Activated naive CD4-positive, alpha-beta T cell treated with anti-CD3 and anti-CD28 coated beads, Interleukin-2, amount 50 U/mL, for 24 hours (primary cell): ENCODE data around the gene ABR.
A peak's percentile ranks its signal among the peaks of the same experiment; 100 is the strongest.

Experiments
- H3K27ac Mint-ChIP-seq: one replicate; pipeline ENCODE4 v1.8.0; 2021; ENCODE audit warnings: mild to moderate bottlenecking, mixed read lengths
- H3K27me3 Mint-ChIP-seq: one replicate; pipeline ENCODE4 v1.8.0; 2021; ENCODE audit warnings: mixed read lengths
- H3K36me3 Mint-ChIP-seq: one replicate; pipeline ENCODE4 v1.8.0; 2021; ENCODE audit warnings: mixed read lengths
- H3K4me1 Mint-ChIP-seq: one replicate; pipeline ENCODE4 v1.8.0; 2021; ENCODE audit warnings: mixed read lengths
- H3K4me3 Mint-ChIP-seq: one replicate; pipeline ENCODE4 v1.8.0; 2021; ENCODE audit warnings: mild to moderate bottlenecking, mixed read lengths
- H3K9me3 Mint-ChIP-seq: one replicate; pipeline ENCODE4 v1.8.0; 2021; ENCODE audit warnings: mixed read lengths

The ABR gene

GRCh38 chr17:1010086-1010450, 169.7 kb downstream of the ABR start:
- H3K4me3 Mint-ChIP-seq, result no peak overlapping the region
- no peaks in the 10 kb centered on the region for H3K27me3 Mint-ChIP-seq
- peaks cover 2% of the 10 kb centered on the region for H3K36me3 Mint-ChIP-seq
- no peak overlapping the region for H3K27ac Mint-ChIP-seq
- no peaks in the 10 kb centered on the region for H3K9me3 Mint-ChIP-seq
- peaks cover 7% of the 10 kb centered on the region for H3K4me1 Mint-ChIP-seq

- peaks cover 2% of the 10 kb centered on the region for H3K36me3 Mint-ChIP-seq
- no peak overlapping the region for H3K27ac Mint-ChIP-seq
- H3K27me3 Mint-ChIP-seq, result no peaks in the 10 kb centered on the region
- H3K4me3 Mint-ChIP-seq, result no peak overlapping the region
- H3K9me3 Mint-ChIP-seq, result no peaks in the 10 kb centered on the region
- peaks cover 8% of the 10 kb centered on the region for H3K4me1 Mint-ChIP-seq
Measured at GRCh38 chr17:1009229-1010085, 170.3 kb downstream of the ABR start.

GRCh38 chr17:1008008-1008761, 171.6 kb downstream of the ABR start:
- Mint-ChIP-seq H3K36me3 (peaks cover 2% of the 10 kb centered on the region), H3K27me3 (no peaks in the 10 kb centered on the region), H3K27ac (no peak overlapping the region), H3K4me3 (no peak overlapping the region), H3K4me1 (peaks cover 8% of the 10 kb centered on the region), H3K9me3 (no peaks in the 10 kb centered on the region)

- no peaks in the 10 kb centered on the region for H3K27me3 Mint-ChIP-seq
Measured at GRCh38 chr17:1007310-1008007, 172.3 kb downstream of the ABR start.

GRCh38 chr17:1006054-1006453, 173.7 kb downstream of the ABR start:
- Mint-ChIP-seq H3K27ac (no peak overlapping the region), H3K9me3 (no peaks in the 10 kb centered on the region), H3K27me3 (no peaks in the 10 kb centered on the region), H3K36me3 (peaks cover 6% of the 10 kb centered on the region), H3K4me1 (peaks cover 8% of the 10 kb centered on the region), H3K4me3 (no peak overlapping the region)

More at GRCh38 chr17:1007310-1008007, 172.3 kb downstream of the ABR start:
- Mint-ChIP-seq H3K36me3 (peaks cover 2% of the 10 kb centered on the region), H3K4me3 (no peak overlapping the region), H3K9me3 (no peaks in the 10 kb centered on the region), H3K4me1 (peaks cover 8% of the 10 kb centered on the region), H3K27ac (no peak overlapping the region)

GRCh38 chr17:1005361-1005946, 174.3 kb downstream of the ABR start:
- no peaks in the 10 kb centered on the region for H3K9me3 Mint-ChIP-seq
- H3K36me3 Mint-ChIP-seq, result peaks cover 7% of the 10 kb centered on the region
- H3K27ac Mint-ChIP-seq, result peak overlapping the region; percentile 41
- H3K4me3 Mint-ChIP-seq, result no peak overlapping the region
- H3K4me1 Mint-ChIP-seq, result peaks cover 10% of the 10 kb centered on the region
- no peaks in the 10 kb centered on the region for H3K27me3 Mint-ChIP-seq

- H3K4me1 Mint-ChIP-seq, result peaks cover 13% of the 10 kb centered on the region
- H3K27me3 Mint-ChIP-seq, result no peaks in the 10 kb centered on the region
- H3K27ac Mint-ChIP-seq, result no peak overlapping the region
- no peak overlapping the region for H3K4me3 Mint-ChIP-seq
- no peaks in the 10 kb centered on the region for H3K9me3 Mint-ChIP-seq
- H3K36me3 Mint-ChIP-seq, result peaks cover 10% of the 10 kb centered on the region
Measured at GRCh38 chr17:1004769-1005295, 174.9 kb downstream of the ABR start.

GRCh38 chr17:1003972-1004768, 175.6 kb downstream of the ABR start:
- Mint-ChIP-seq H3K27ac (no peak overlapping the region), H3K4me1 (peaks cover 18% of the 10 kb centered on the region), H3K27me3 (no peaks in the 10 kb centered on the region), H3K4me3 (no peak overlapping the region), H3K9me3 (no peaks in the 10 kb centered on the region), H3K36me3 (peaks cover 12% of the 10 kb centered on the region)

GRCh38 chr17:1003633-1003971, 176.2 kb downstream of the ABR start:
- peaks cover 12% of the 10 kb centered on the region for H3K36me3 Mint-ChIP-seq
- no peaks in the 10 kb centered on the region for H3K9me3 Mint-ChIP-seq
- no peak overlapping the region for H3K4me3 Mint-ChIP-seq
- peaks cover 23% of the 10 kb centered on the region for H3K4me1 Mint-ChIP-seq
- H3K27ac Mint-ChIP-seq, result peak overlapping the region; percentile 23
- H3K27me3 Mint-ChIP-seq, result no peaks in the 10 kb centered on the region

- H3K4me1 Mint-ChIP-seq, result peaks cover 30% of the 10 kb centered on the region
- H3K9me3 Mint-ChIP-seq, result no peaks in the 10 kb centered on the region
- no peaks in the 10 kb centered on the region for H3K27me3 Mint-ChIP-seq
- H3K27ac Mint-ChIP-seq, result no peak overlapping the region
- H3K4me3 Mint-ChIP-seq, result no peak overlapping the region
- peaks cover 13% of the 10 kb centered on the region for H3K36me3 Mint-ChIP-seq
Measured at GRCh38 chr17:1002771-1003555, 176.8 kb downstream of the ABR start.

GRCh38 chr17:1002412-1002753, 177.4 kb downstream of the ABR start:
- Mint-ChIP-seq H3K9me3 (no peaks in the 10 kb centered on the region), H3K4me1 (peaks cover 33% of the 10 kb centered on the region), H3K27me3 (no peaks in the 10 kb centered on the region), H3K4me3 (no peak overlapping the region), H3K36me3 (peaks cover 13% of the 10 kb centered on the region), H3K27ac (no peak overlapping the region)

- Mint-ChIP-seq H3K27ac (no peak overlapping the region), H3K27me3 (no peaks in the 10 kb centered on the region), H3K36me3 (peaks cover 13% of the 10 kb centered on the region), H3K4me3 (no peak overlapping the region), H3K9me3 (no peaks in the 10 kb centered on the region), H3K4me1 (peaks cover 33% of the 10 kb centered on the region)
Measured at GRCh38 chr17:1001640-1002411, 178.0 kb downstream of the ABR start.

- Mint-ChIP-seq H3K27me3 (no peaks in the 10 kb centered on the region), H3K27ac (peak overlapping the region; percentile 17), H3K4me1 (peaks cover 33% of the 10 kb centered on the region), H3K36me3 (peaks cover 13% of the 10 kb centered on the region), H3K9me3 (no peaks in the 10 kb centered on the region), H3K4me3 (no peak overlapping the region)
Measured at GRCh38 chr17:1000597-1001461, 179.0 kb downstream of the ABR start.
